ENCODE measurements around the gene CDK8.

Gene CDK8

DNA sequence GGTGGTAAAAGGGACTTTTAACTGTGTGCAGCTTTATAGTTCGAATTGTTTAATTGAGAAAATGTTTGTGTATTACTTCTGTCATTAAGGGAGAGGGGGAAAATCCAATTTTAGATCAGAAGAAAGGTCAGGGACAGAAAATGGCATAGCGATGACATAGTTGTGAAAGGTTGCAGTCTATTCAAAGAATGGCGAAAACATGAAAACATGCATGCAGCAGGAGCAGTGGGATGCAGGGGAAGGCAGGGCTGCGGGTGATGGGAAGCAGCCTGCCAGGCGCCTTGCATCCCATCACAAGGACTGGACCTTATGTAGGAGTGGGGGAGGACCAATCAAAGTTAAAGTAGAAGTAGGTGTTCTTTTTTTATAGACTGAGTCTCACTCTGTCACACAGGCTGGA, 125.9 kb downstream of the CDK8 start:
- in situ Hi-C loops (cut with MboI; ENCODE audit: low sequenced_read_pairs): no loop called here

DNA sequence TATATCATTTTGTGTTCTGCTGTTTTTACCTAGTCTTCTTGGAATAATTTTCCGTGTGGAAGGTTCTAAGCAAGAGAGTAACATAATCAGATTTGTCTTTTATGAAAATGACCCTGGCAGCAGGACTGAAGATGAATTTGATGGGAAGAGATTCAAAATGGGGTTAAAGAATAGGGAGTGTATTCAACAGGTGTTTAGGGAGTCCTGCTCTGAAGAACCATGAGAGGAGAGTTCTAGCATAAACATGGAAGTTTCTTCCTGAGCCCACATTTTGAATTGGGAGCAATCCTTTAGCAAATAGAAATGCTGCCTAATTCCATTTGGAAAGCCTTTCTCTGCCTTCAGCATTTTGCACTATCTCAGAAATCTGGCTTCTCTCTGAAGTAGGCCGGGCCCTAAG, 127.0 kb downstream of the CDK8 start:
- in situ Hi-C loops (cut with MboI; ENCODE audit: low sequenced_read_pairs): no loop called here

DNA sequence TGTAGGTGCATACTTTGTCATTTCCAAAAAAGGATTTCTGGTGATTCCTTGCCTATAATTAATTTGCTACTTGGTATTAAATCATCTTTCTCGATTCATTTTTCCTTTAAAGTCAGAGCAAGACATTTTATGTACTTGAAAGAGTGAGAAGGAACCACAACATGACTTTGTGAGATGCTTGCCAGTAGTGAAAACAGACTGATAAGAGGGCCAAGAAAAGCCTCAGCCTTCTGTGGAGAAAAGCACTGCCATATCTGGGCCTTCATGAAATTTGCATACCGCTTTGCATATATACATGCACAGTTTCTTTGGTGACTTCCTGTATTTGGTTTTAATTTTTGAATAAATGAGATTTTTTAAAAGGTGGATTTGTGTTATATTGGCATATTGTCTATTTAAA, 128.4 kb downstream of the CDK8 start:
- in situ Hi-C loops (cut with MboI; ENCODE audit: low sequenced_read_pairs): no loop called here

DNA sequence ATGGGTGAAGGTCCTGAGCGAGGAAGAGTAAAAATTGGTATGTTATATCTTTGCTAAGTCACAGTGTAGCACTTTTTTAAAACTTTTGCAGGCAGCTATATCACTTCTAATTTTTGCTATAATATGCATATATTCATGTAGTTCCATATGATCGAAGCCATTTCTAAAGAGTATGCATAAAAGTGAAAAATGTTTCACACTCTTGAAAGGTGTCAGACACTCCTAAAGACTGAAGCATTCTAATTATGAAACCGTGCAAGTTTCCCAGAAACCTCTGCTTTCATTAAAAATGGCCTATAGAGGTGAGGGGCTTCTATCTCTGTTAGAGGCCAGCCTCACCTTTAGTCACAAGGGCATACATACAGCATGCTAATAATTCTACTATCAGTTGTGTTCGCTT, 128.9 kb downstream of the CDK8 start:
- in situ Hi-C loops (cut with MboI; ENCODE audit: low sequenced_read_pairs): no loop called here

DNA sequence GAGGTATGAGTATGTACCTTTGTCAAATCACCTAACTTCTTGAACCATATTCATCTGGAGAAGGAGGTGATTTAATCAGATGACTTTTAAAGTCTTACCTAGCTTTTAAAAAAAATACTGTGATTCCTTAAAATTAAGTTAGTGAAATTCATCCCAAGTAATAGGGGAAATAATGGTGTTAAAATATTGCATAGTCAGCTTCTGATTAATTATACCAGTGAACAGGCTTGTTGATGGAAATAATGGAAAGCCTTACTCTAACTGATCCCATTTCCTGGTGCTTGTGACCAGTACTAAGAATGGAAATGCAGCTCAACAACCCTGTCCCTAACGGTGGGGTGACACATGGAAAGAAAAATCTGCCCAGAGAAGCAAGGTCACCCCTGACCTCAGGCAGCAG, 130.7 kb downstream of the CDK8 start:
- in situ Hi-C loops (cut with MboI; ENCODE audit: low sequenced_read_pairs): no loop called here

DNA sequence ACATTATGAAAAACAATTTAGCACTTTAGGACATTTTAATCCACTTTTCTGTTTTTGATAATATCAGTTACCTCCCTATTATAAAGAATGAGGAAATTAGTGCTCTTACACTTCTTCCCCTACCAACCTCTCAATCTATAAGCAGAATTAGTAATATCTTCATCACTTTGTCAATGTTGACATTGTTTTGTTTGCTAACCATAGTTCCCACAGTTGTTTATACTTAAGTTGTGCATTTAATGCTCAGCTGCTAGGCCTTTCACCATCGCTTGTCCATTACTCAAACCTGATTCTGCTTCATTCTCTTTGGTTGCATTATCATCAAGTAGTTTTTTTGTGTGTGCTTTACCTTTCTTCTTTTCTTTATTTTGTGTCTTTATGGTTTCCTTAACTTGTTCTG, 132.1 kb downstream of the CDK8 start:
- in situ Hi-C loops (cut with MboI; ENCODE audit: low sequenced_read_pairs): no loop called here

DNA sequence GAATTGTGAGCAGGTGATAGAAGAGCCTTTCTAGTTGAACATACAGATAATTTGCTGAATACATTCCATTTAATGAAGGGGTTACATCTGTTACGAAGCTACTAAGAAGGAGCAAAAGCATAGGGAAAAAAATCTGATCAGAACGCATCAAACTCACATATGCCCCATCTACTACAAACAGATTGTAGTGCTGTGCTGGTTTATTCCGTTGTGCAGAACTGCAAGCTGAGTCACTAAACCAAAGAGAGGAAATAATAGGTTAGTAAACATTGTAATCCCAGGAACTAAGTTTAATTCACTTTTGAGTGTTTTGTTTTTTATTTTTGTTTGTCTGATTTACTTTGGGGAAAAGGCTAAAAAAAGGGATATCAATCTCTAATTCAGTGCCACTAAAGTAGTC, 136.3 kb downstream of the CDK8 start:
- in situ Hi-C loops (cut with MboI; ENCODE audit: low sequenced_read_pairs): no loop called here

DNA sequence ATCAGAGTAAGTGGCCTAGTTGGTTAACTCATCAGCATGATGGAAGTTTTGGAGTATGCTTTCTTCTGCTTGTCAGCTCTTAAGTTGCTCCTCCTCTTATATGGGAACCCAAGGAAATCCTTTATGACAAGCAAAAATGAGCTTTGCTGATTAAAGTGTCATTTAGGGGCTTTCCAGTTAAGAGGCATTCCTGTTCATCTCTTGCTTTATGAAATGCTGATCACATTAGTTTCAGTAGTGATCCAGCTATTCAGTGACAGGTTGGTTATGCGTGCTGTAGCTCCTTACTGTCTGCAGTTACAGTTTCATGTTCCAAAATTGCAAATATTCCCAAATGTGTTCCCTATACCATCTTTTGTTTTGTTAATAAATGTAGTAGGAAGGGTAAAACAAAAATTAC, 146.6 kb downstream of the CDK8 start:
- in situ Hi-C loops (cut with MboI; ENCODE audit: low sequenced_read_pairs): no loop called here

DNA sequence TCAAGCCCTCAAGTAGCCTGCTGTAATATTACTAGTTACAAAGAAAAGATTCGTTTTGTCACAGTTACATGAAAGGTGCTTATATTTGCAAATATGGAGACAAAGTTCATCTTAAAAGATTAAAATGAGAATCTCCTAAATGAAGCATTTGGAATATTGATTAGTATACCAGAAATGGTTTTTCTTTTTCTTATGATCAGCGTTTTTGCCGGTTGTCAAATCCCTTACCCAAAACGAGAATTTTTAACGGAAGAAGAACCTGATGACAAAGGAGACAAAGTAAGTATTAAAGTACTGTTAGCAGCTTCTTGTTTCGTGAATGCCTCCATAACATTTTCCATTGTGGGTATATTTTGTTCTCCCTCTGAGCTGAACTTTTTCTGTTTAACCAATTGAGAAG, 147.1 kb downstream of the CDK8 start:
- in situ Hi-C loops (cut with MboI; ENCODE audit: low sequenced_read_pairs): no loop called here

DNA sequence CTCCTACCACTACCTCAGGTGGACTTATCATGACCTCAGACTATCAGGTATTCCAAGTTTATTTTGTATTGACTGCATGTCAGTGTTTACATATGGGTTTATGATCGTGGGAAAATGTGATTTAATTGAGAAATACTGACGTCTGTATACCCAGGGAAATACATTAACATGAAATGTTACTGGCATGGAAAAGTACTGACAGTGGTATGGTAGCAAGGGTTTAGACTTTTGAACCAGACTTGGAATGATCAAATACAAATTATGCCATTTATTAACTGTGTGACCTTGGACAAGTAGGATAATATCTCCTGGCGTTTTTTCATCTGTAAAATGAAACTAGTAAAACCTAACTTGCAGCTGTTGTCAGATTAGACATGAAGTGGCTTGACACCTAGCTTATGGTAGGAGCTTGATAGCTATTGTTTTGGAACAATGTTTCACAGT, 147.7 kb downstream of the CDK8 start:
- in situ Hi-C loops (cut with MboI; ENCODE audit: low sequenced_read_pairs): no loop called here

DNA sequence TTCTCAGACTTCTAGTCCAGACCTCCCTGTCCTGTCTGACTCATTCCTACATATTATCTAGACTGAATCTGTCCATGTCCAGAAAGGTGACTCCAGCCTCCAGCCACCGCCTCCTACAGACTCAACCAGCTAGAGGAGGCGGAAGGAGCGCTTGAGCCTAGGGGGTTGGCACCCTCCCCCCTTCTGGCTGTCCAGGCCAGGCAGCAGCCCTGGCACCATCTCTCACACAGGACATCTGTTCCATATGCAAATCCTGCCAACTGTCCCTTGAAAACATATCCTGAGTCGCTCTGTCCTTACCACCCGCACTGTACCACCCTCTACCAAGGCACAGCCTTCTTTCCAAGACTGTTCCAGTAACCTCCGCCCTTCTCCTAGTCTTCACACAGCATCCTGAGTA, 152.9 kb downstream of the CDK8 start:
- in situ Hi-C loops (cut with MboI; ENCODE audit: low sequenced_read_pairs): no loop called here

DNA sequence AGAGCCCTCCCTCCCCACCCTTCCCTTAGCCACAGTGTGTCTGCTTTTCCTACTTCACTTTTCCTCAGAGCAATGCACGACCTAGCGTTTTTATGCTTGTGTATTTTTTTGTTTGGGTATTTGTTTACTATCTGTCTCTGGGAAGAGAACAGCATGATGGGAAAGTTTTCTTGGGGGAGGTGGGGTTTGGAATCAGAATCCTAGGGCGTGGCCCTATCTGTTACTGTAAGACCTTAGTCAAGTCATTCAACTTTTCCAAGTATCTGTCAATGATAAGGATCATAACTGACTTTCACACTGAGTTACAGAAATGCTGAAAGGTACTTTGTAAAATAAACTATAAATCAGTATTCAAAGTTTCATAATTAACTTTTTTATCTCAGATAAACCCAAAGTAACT, 157.3 kb downstream of the CDK8 start:
- in situ Hi-C loops (cut with MboI; ENCODE audit: low sequenced_read_pairs): no loop called here

DNA sequence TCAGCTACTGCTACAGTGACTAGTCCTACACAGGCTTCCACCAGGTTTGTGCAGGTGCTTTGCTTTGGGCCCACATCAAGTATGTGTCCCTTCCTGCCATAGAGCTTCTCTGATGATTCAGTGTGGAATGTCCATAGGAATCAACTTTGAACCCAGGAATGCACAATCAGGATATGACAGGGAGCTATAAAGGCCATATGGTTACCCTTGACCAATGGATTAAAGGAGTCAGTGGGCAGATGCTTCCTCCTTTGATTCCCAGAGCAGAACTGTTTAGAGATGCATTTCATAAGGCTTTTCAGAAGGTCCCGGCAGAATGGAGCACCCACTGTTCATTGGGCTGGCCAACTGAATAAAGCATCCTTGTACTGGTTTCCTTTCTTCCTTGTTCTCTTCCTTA, 158.3 kb downstream of the CDK8 start:
- in situ Hi-C loops (cut with MboI; ENCODE audit: low sequenced_read_pairs): no loop called here

DNA sequence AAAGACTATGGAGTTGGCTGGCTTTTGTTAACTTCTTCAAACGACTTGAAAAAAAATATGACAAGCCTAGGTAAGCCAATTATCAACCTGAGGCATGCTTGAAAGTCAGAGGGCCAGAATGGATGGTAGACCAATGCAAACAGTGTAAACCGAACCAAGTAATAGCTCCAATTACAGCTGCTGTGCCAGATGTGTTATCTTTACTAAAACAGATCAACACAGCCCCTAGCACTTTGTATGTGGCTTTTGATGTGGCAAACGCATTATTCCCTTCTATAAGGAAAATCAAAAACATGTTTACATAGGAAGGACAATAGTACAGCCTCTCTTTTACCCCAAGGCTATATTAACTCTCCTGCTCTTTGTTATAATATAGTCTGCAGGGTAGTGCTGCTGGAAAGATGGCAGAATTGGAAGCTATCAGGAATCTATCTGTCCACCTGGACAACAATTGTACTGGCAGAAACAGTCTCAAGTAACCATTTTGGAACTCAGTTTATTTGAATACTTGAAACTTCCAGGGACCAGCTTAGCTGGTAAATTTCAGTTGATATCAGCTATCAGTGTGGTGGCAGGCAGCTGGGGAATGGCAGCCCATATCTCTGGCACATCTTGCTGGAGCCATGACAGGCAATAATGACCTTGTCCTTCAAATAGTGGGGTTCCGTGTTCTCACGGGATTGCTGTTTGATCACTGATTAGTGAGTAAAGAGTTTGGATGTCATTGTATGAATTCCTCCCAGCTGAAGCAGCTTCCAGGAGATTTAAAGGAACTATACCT, 159.2 kb downstream of the CDK8 start:
- in situ Hi-C loops (cut with MboI; ENCODE audit: low sequenced_read_pairs): no loop called here

DNA sequence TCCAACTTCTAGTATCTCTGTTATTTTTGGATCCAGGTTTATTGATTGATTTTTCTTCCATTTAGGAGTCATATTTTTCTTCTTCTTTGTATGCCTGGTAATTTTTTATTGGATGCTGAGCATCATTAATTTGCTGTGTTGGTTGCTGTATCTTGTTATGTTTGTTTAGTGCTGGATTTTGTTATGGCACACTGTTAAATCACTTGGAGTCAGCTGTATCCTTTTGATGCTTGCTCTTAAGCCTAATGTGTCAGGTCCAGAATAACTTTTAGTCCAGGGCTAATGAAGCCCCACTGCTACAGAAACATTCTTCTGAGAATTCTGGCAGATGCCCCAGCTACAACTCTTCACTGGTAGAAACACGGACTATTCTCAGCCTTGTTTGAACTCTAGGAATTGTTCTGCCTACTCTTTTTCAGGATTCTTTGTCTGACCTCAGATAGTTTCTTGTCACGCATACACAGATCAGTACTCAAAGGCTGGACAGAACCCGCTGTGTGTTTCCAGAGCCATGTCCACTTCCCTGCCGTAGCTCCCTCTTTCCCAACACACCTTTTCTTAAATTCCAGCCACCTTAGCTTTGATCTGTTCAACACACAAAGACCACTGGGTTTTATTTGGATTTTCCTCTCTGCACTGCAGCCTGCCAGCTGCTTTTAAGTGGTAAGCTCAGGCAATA, 166.5 kb downstream of the CDK8 start:
- in situ Hi-C loops (cut with MboI; ENCODE audit: low sequenced_read_pairs): no loop called here

DNA sequence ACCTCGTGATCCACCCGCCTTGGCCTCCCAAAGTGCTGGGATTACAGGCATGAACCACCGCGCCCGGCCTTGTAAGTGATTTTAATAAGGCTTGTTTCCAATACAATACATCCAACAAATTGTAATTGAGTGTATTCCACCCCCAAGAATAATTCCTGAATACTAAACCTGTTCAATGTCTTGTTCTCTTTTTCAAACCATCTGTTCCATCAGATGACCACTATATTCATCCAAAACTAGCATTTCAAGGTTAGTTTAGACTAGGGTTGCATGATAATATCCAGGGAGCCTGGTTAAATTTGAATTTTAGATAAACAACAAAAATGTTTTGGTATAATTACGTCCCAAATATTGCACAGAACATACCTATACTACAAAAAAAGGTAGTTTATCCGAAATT, 168.1 kb downstream of the CDK8 start:
- in situ Hi-C loops (cut with MboI; ENCODE audit: low sequenced_read_pairs): no loop called here

DNA sequence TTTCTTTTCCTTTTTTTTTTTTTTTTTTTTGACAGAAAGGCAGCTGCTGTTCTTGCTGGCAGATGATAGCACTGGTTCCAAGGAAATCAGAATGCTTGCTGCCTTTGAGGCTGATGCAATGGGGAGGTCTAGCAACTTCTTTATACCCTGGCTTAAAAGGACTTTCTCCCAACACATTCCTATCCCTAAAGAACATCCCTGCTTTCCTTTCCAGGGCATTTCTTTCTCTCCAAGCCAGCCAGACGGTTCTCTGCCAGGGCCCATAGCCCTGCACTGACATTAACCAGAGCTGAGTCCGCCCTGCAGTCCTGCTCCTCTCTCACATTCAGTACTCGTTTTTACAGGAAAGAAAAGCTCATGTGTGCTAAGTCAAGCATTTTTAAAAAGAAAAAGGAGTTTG, 169.7 kb downstream of the CDK8 start:
- in situ Hi-C loops (cut with MboI; ENCODE audit: low sequenced_read_pairs): no loop called here

DNA sequence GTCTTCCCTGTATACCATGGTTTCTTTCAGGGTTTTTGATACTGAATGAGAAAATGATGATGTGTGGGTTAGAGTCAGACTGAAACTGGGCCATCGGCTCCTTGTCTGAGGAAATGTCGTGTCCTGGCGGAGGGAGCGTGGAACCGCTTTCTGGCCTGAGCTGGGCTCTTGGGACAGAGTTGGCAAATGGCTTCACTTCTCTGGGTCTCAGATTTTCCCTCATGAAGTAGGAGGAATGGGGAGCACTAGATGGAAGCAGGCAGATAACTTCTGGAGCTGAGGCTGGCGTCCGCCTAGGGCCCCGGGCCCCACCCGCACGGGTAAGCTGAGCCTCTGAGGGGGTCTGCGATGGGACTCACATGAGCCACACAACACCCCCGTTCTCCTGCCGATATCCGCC, 170.3 kb downstream of the CDK8 start:
- in situ Hi-C loops (cut with MboI; ENCODE audit: low sequenced_read_pairs): no loop called here

DNA sequence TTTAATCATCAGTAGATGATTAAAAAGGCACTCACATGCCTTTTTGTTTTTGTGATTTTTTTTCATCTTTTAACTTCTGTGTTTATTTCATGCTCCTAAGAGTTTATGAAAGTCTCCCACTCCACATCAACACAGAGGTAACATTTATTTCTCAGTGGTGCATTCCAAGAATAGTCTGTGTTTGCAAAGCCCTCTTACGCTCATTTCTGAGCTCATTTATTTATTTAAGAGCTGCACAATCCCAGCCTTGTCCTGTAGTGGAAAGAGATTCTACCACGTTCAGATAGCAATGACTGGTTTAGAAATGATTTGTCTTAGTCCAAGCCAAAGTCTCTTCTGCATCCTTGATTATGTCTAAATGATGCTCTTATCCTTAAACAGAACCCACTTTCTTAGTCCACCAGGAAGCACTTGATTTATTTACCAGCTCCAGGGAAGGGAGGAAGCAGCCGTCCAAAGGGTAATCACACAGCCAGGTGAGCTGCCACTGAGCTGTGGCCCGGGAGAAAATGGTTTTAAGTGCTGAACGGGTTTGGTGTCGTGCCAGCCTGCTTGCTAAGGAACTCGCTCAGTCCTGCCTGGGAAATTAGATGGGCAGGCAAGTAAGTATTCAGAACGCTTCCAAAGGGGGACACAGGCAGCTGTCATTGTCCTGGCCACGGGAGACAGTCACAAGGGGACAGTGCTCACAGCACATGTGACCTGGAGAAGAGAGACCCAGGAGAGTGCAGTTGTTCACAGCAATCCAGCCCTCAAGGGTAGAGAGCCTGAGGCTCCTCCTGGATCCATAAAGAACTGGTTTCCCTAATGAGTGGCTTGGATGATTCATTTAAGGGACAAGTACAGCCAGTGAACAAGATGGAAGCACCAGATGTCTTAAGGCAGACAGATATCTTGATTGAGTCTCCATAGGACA, 171.8 kb downstream of the CDK8 start:
- in situ Hi-C loops (cut with MboI; ENCODE audit: low sequenced_read_pairs): no loop called here

DNA sequence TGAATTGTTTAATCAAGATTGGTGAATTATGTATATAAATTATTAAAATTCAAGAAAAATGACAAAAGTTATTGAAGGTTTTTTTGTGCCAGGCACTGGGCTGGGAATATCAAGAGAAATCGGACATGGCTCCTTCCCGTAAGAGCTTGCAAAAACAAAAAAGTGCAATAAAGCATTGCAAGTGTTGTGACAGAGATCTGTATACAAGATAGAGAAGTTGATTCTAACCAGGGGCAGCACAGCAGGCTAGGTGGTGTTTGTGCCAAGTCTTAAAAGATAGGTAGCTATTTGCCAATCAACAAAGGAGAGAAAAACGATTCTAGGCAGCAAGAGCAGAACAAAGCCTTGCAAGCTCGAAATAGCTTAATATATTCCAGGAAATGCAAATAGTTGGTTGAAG, 179.8 kb downstream of the CDK8 start:
- in situ Hi-C loops (cut with MboI; ENCODE audit: low sequenced_read_pairs): no loop called here

DNA sequence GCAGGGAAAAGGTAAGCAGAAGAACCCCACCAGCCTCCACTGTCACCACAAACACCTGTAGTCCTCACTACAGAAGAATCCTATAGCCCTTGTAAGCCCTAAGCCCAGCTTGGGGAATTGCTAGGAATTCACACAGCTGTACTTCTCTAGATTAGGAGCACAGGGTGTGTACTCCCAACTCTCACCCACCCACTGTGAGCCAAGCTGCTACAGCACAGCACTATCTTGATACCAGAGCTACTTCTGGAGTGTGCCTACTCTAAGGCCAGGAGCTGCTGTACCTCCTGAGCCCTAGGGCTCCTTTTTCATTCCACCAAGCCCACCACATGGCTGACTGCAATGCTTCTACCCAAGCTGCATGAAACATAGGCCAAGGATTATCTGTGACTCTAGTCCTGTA, 181.2 kb downstream of the CDK8 start:
- in situ Hi-C loops (cut with MboI; ENCODE audit: low sequenced_read_pairs): no loop called here

DNA sequence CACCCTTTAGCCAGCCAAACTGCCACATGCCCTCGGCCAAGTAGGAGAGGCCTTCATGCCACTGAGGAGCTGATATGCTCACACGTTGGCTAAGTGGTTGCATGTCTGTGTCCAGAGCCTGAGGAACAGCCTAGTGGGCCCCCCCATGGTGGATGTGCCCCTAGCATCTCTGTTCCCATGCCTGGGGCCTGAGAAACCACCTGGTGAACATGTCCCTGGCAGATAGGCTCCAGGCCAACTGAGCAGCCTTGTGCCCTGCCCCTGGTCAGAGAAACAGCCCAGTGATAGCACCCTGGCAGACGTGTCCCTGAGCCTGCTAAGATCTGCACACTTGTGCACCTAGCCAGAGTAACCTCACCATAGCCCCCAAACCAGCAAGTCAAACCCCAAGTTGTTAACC, 181.7 kb downstream of the CDK8 start:
- in situ Hi-C loops (cut with MboI; ENCODE audit: low sequenced_read_pairs): no loop called here
